ENCODE results near the gene HMGN1.

GRCh38 chr21:39397646-39398385 is 48.9 kb upstream of the HMGN1 start:
- TF ChIP-seq CTCF (IDR thresholded peaks at IDR 0.05), result no peak
- no peak for TF ChIP-seq POLR2A (IDR thresholded peaks at IDR 0.05)

Data from adrenal gland (tissue), 5 donors.